ENCODE data around the gene TAOK3. TPM values are rescaled to one million over a fixed set of nuclear protein-coding genes. Genes with fewer than 3 reads are reported as not detected.

The TAOK3 gene
- total and polyA plus RNA-seq, 2 of the 4 experiments (the other 2 are of a cell fraction), result 26.3 to 54.5 TPM

- Histone ChIP-seq H2BK120ac (ENCODE audit: low read depth, low read length) (no peak overlapping the region), H3K4me1 (ENCODE audit: control insufficient read depth, insufficient read depth, low read length) (peaks cover 1% of the 10 kb centered on the region; the same call in 1 of the 2 replicates), H3K14ac (replicated peaks; ENCODE audit: low read depth, low read length) (no peak overlapping the region), H3K27ac (ENCODE audit: insufficient read depth, low read length) (no peak overlapping the region), H4K5ac (ENCODE audit: low read depth, low read length) (no peak overlapping the region), H3K56ac (ENCODE audit: extremely low read depth, insufficient read depth, low read length) (no peak overlapping the region), H3K9me3 (ENCODE audit: control insufficient read depth, insufficient read depth, low read length) (no peaks in the 10 kb centered on the region), H3K36me3 (ENCODE audit: control insufficient read depth, insufficient read depth, low read length) (peaks cover 4% of the 10 kb centered on the region; the same call in 1 of the 2 replicates), H2AFZ (replicated peaks; ENCODE audit: low read length, poor library complexity) (no peak overlapping the region), H3K27me3 (ENCODE audit: control insufficient read depth, insufficient read depth, low read length) (no peaks in the 10 kb centered on the region), H2AK5ac (ENCODE audit: low read depth, low read length) (no peak overlapping the region), H2AK9ac (replicated peaks; ENCODE audit: low read depth, low read length, poor library complexity) (no peak overlapping the region), H3K23ac (ENCODE audit: low read depth, low read length) (no peak overlapping the region), H4K91ac (ENCODE audit: insufficient read depth, low read depth, low read length) (no peak overlapping the region), H3K9me1 (ENCODE audit: insufficient read depth, low read length) (no peaks in the 10 kb centered on the region), H2BK15ac (ENCODE audit: low read depth, low read length) (no peak overlapping the region), H3K79me1 (ENCODE audit: low read depth in 1 of 2, low read length in 2 of 2) (peaks cover 9 to 28% of the 10 kb centered on the region in 2 experiments), H4K20me1 (ENCODE audit: insufficient read depth, low read length) (peaks cover 8% of the 10 kb centered on the region), H2BK5ac (ENCODE audit: low read depth, low read length, poor library complexity, severe bottlenecking) (no peak overlapping the region), H4K8ac (ENCODE audit: low read depth in 2 of 2, low read length in 2 of 2) (peak overlapping the region; percentile 55 to 91; a peak in 2 of 4 replicates), H3K9ac (ENCODE audit: low read depth, low read length) (no peak overlapping the region), H3K4ac (ENCODE audit: low read depth, low read length) (no peak overlapping the region), H3K4me3 (ENCODE audit: insufficient read depth, low read depth, low read length) (no peak overlapping the region), H3K4me2 (ENCODE audit: low read depth, low read length) (no peak overlapping the region), H2BK20ac (ENCODE audit: low read depth, low read length) (no peak overlapping the region), H3K18ac (ENCODE audit: low read depth, low read length) (no peak overlapping the region)
- ChIA-PET CTCF (interaction anchor here (0.6 to 3.7 kb wide), 26 partner anchors 10 to 813 kb away, joined by 3 to 65 read pairs (median 4); partner anchors contain the start of gene PEBP1), POLR2A (ENCODE audit: unreplicated experiment) (no interaction called here)
- dilution Hi-C loops (cut with HindIII; ENCODE audit: low sequenced_read_pairs, unreplicated experiment), result no loop called here
- TF ChIP-seq SMC3 (IDR thresholded peaks at IDR 0.05; ENCODE audit: low read depth, low read length) (no peak), RCOR1 (IDR thresholded peaks at IDR 0.05; ENCODE audit: insufficient replicate concordance, low read length) (no peak), BHLHE40 (IDR thresholded peaks at IDR 0.05; ENCODE audit: low read depth, low read length) (no peak), CEBPB (IDR thresholded peaks at IDR 0.05; ENCODE audit: low read depth, low read length) (no peak), POLR2A (IDR thresholded peaks at IDR 0.05; ENCODE audit: low read depth, low read length) (no peak)
- BruUV-seq (replicated peaks), result no TSS peak
- DNase-seq, result no peak
- intact Hi-C loops (cut with micrococcal nuclease), result loop anchor here (5.0 kb wide), 2 partner anchors 313 to 498 kb away; partner anchors contain the start of gene WSB2
- in situ Hi-C loops (cut with MboI; ENCODE audit: low sequenced_read_pairs), result loop anchor here (25.0 kb wide), 1 partner anchor 338 kb away; no protein-coding TSS in a partner anchor
- ATAC-seq (ENCODE audit: low read depth), result no peak
- 53% methylated on average over 3 of the region's 10 CpGs; no CpG with 5 or more reads in 1 of the 2 experiments for WGBS, 2 experiments (ENCODE audit: extremely low coverage in 2 of 2, insufficient read length in 1 of 2)
Measured at GRCh38 chr12:118375348-118375747, 2.6 kb upstream of the TAOK3 start.
